K562 (cell line): ENCODE results near the gene BBLN. TPM values are rescaled to one million over a fixed set of nuclear protein-coding genes. Genes with fewer than 3 reads are reported as not detected.
A peak's percentile ranks its signal among the peaks of the same experiment; 100 is the strongest.

Source experiments
- ARID1B ChIP-seq: fragments of 450-650 bp; IDR thresholded peaks from 2 replicates; pipeline ENCODE4 v1.6.1; 2016; ENCODE audit warnings: antibody characterized with exemption, mild to moderate bottlenecking, inconsistent platforms
- CREB1 ChIP-seq, 2 experiments: sonication (generic) in 1 of 2; formaldehyde crosslinking in 1 of 2; IDR thresholded peaks; 2 replicates each; pipeline versions ENCODE4 v1.6.1 to v1.8.0; 2012 to 2022; ENCODE audit warnings: inconsistent platforms in 1 of 2, mild to moderate bottlenecking in 1 of 2, missing genetic modification reagents in 1 of 2, moderate library complexity in 1 of 2
- FOXM1 ChIP-seq, 2 experiments: fragments of 450-650 bp in 1 of 2; sonication (generic) in 1 of 2; formaldehyde crosslinking in 1 of 2; IDR thresholded peaks; 2 replicates each; pipeline versions ENCODE4 v1.6.1 to v1.9.0; 2017 to 2022; ENCODE audit warnings: low read depth in 2 of 2, mild to moderate bottlenecking in 2 of 2, missing genetic modification reagents in 1 of 2, moderate library complexity in 1 of 2
- HMG20B ChIP-seq: fragments of 250-450 bp; sonication (Bioruptor Pico); IDR thresholded peaks from 2 replicates; pipeline ENCODE4 v1.5.0; 2021; ENCODE audit warnings: mild to moderate bottlenecking
- HMGXB4 ChIP-seq: sonication (generic); formaldehyde crosslinking; IDR thresholded peaks from 2 replicates; pipeline ENCODE4 v1.8.1; 2023; ENCODE audit warnings: mild to moderate bottlenecking, missing genetic modification reagents
- ILK ChIP-seq: fragments of 450-650 bp; IDR thresholded peaks from 2 replicates; pipeline ENCODE4 v1.6.1; 2016; ENCODE audit warnings: missing genetic modification characterization, low read depth, mild to moderate bottlenecking, missing compliant biosample characterization, moderate library complexity, borderline replicate concordance
- MEIS2 ChIP-seq: fragments of 450-650 bp; IDR thresholded peaks from 2 replicates; pipeline ENCODE4 v1.6.1; 2014; ENCODE audit warnings: mild to moderate bottlenecking; ENCODE audit not compliant: partially characterized antibody
- MTA1 ChIP-seq: fragments of 450-650 bp; IDR thresholded peaks from 2 replicates; pipeline ENCODE4 v1.6.1; 2017; ENCODE audit warnings: borderline replicate concordance
- MYC ChIP-seq, 2 experiments: fragments of 250-450 bp in 1 of 2; sonication (Bioruptor Pico) in 1 of 2; IDR thresholded peaks; 2 replicates each; pipeline versions ENCODE4 v1.5.1 to v1.6.1; 2012 to 2021; ENCODE audit warnings: low read depth in 2 of 2, borderline replicate concordance in 1 of 2, improper control_type of control experiment in 1 of 2, low read length in 1 of 2, mild to moderate bottlenecking in 1 of 2, moderate library complexity in 1 of 2
- NR1H2 ChIP-seq: sonication (generic); formaldehyde crosslinking; IDR thresholded peaks from 2 replicates; pipeline ENCODE4 v1.4.0; 2020; ENCODE audit warnings: mild to moderate bottlenecking, missing genetic modification reagents
- RNF2 ChIP-seq: sonication (generic); IDR thresholded peaks from 2 replicates; pipeline ENCODE4 v1.6.1; 2016
- SFPQ ChIP-seq: fragments of 200-400 bp; formaldehyde crosslinking; IDR thresholded peaks from 2 replicates; pipeline ENCODE4 v1.6.1; 2017; ENCODE audit warnings: mild to moderate bottlenecking, low read depth, low read length, moderate library complexity
- SPI1 ChIP-seq: IDR thresholded peaks from 2 replicates; pipeline ENCODE4 v1.6.1; 2011; ENCODE audit warnings: low read depth, low read length, control low read depth, borderline replicate concordance
- TCF3 ChIP-seq: sonication (generic); formaldehyde crosslinking; IDR thresholded peaks from 2 replicates; pipeline ENCODE4 v1.4.0; 2020; ENCODE audit warnings: mild to moderate bottlenecking, missing genetic modification reagents
- ZBTB8A ChIP-seq: fragments of 450-650 bp; IDR thresholded peaks from 2 replicates; pipeline ENCODE4 v1.6.1; 2018; ENCODE audit warnings: mild to moderate bottlenecking, moderate library complexity; ENCODE audit not compliant: partially characterized antibody
- ZMIZ1 ChIP-seq, 2 experiments: fragments of 150-350 bp in 1 of 2; IDR thresholded peaks; 2 replicates each; pipeline ENCODE4 v1.6.1; 2012 to 2016; ENCODE audit warnings: low read depth in 2 of 2, low read length in 2 of 2, mild to moderate bottlenecking in 1 of 2, moderate library complexity in 1 of 2
- ZNF551 ChIP-seq: fragments of 250-450 bp; sonication (Bioruptor Pico); IDR thresholded peaks from 2 replicates; pipeline ENCODE4 v1.5.0; 2021; ENCODE audit warnings: mild to moderate bottlenecking, moderate library complexity
- ZNF699 ChIP-seq: fragments of 250-450 bp; sonication (Bioruptor Pico); IDR thresholded peaks from 2 replicates; pipeline ENCODE4 v1.8.0; 2021; ENCODE audit warnings: mild to moderate bottlenecking, moderate library complexity; ENCODE audit not compliant: insufficient replicate concordance
- polyA plus RNA-seq, 8 experiments: library from polyadenylated mRNA; depleted of rRNA in 4 of 8; stranded (reverse) in 5 of 8; unstranded in 3 of 8; fragments of >200 nt; fragmentation: Nextera tagmentation in 2 of 8; fragmentation: Illumina TruSeq in 1 of 8; extraction: Ambion mirVana in 2 of 8; extraction: Trizol in 1 of 8; gene quantifications; 2 replicates each; pipeline versions ENCODE4 v1.2.1 to v1.2.3, GENCODE V29; 2011 to 2014; ENCODE audit warnings: inconsistent platforms in 1 of 8, missing spikeins in 1 of 8
- total RNA-seq, 7 experiments: library from RNA; depleted of rRNA in 6 of 7; stranded (reverse); fragments of >200 nt in 6 of 7; fragmentation: Illumina TruSeq in 2 of 7; extraction: Trizol in 2 of 7; gene quantifications; 2 replicates each; pipeline versions ENCODE4 v1.2.1 to v1.2.3, GENCODE V29; 2011 to 2021; ENCODE audit warnings: low replicate concordance in 1 of 7

The BBLN gene
- total and polyA plus RNA-seq, 9 of the 15 experiments (the other 6 are each of a cell fraction or from before 2014, with no cell fraction given), result 4.2 to 331 (median 87.1) TPM

GRCh38 chr9:128115187-128116103 is 44.6 kb upstream of the BBLN start (continued):
- TF ChIP-seq HMGXB4 (no peak), NR1H2 (CRISPR knock-in tag) (no peak), ZBTB8A (no peak), FOXM1 (IDR thresholded peaks at IDR 0.05; ENCODE audit: low read depth) (peak; percentile 85), FOXM1 (CRISPR knock-in tag; IDR thresholded peaks at IDR 0.05; ENCODE audit: low read depth) (no peak), ZNF699 (CRISPR knock-in tag) (no peak), TCF3 (CRISPR knock-in tag) (peak; percentile 99), CREB1 (IDR thresholded peaks at IDR 0.05) (peak; percentile 75), CREB1 (CRISPR knock-in tag; IDR thresholded peaks at IDR 0.05) (no peak), HMG20B (no peak), SPI1 (peak; percentile 42; the same call in 1 of the 2 replicates), RNF2 (peak; percentile 87), ARID1B (peak; percentile 98), MYC (IDR thresholded peaks at IDR 0.05; ENCODE audit: low read depth, low read length) (peak; percentile 73), MYC (CRISPR knock-in tag; IDR thresholded peaks at IDR 0.05; ENCODE audit: borderline replicate concordance, low read depth) (no peak; the same call in 1 of the 2 replicates), ZMIZ1 (IDR thresholded peaks at IDR 0.05; ENCODE audit: low read depth in 2 of 2, low read length in 2 of 2) (peak in 1 of 2 experiments; percentile 96; a peak in 2 of 4 replicates), ILK (no peak), MTA1 (peak; percentile 49; the same call in 1 of the 2 replicates), ZNF551 (CRISPR knock-in tag) (no peak), MEIS2 (peak; percentile 97), SFPQ (no peak)
